Keratinocyte (primary cell): ENCODE data around the gene LSM3.

Experiments used
- CTCF ChIP-seq, 3 experiments: IDR thresholded peaks in 1 of 3; conservative IDR thresholded peaks in 1 of 3; optimal IDR thresholded peaks in 1 of 3; 2 replicates in 2 of 3; 3 replicates in 1 of 3; pipeline versions ENCODE3 to v1.5.1; 2011; ENCODE audit warnings: low read length in 3 of 3, mild to moderate bottlenecking in 3 of 3, moderate library complexity in 2 of 3, control low read depth in 1 of 3, inconsistent platforms in 1 of 3; ENCODE audit not compliant: insufficient read depth in 2 of 3; ENCODE audit errors: extremely low read depth in 1 of 3
- EZH2 ChIP-seq: IDR thresholded peaks from one replicate; pipeline ENCODE4 v1.6.1; 2012; ENCODE audit warnings: inconsistent platforms, mild to moderate bottlenecking, low read length, moderate library complexity

GRCh38 chr3:14194865-14195264, 16.2 kb downstream of the LSM3 start:
- TF ChIP-seq CTCF (optimal IDR thresholded peaks at IDR 0.05 in 1 of 3, IDR thresholded peaks at IDR 0.05 in 1 of 3, conservative IDR thresholded peaks at IDR 0.05 in 1 of 3; ENCODE audit: extremely low read depth in 1 of 3, insufficient read depth in 2 of 3, low read length in 3 of 3) (no peak), EZH2 (no peak)
